Keratinocyte (primary cell): Measurements from ENCODE around the gene ALLC. TPM values are rescaled to one million over a fixed set of nuclear protein-coding genes. Genes with fewer than 3 reads are reported as not detected.

Source experiments
- DNase-seq: peaks from one replicate; pipeline ENCODE4 v3.0.0-alpha.2; 2011; ENCODE audit warnings: low read depth, missing footprints, low spot score
- FAIRE-seq: peaks from 2 replicates; lab custom pipeline; 2011; peaks lifted over from hg19 to GRCh38; lab: Jason Lieb, UNC
- H2AFZ ChIP-seq: 2 replicates; pipeline ENCODE4 v1.6.0; 2012; ENCODE audit warnings: low read length, control low read depth, inconsistent platforms; ENCODE audit not compliant: control insufficient read depth
- H3K27ac ChIP-seq: 2 replicates; pipeline ENCODE4 v1.5.1; 2011; ENCODE audit warnings: low read length; ENCODE audit not compliant: control insufficient read depth, insufficient read depth
- H3K27me3 ChIP-seq: 3 replicates; pipeline ENCODE4 v1.6.0; 2011; ENCODE audit warnings: low read length; ENCODE audit not compliant: control insufficient read depth, insufficient read depth; ENCODE audit errors: extremely low read depth
- H3K36me3 ChIP-seq, 2 experiments: 2 replicates in 1 of 2; 3 replicates in 1 of 2; pipeline ENCODE4 v1.5.1; 2011; ENCODE audit warnings: low read length in 2 of 2, mild to moderate bottlenecking in 1 of 2; ENCODE audit not compliant: control insufficient read depth in 2 of 2, insufficient read depth in 2 of 2; ENCODE audit errors: extremely low read depth in 1 of 2
- H3K4me1 ChIP-seq: 3 replicates; pipeline ENCODE4 v1.5.1; 2011; ENCODE audit warnings: low read length; ENCODE audit not compliant: control insufficient read depth, insufficient read depth; ENCODE audit errors: extremely low read depth
- H3K4me2 ChIP-seq: 3 replicates; pipeline ENCODE4 v1.6.0; 2011; ENCODE audit warnings: low read depth, low read length; ENCODE audit not compliant: control insufficient read depth, insufficient read depth; ENCODE audit errors: extremely low read depth
- H3K4me3 ChIP-seq, 3 experiments: fragments of 200-600 bp in 1 of 3; sonication (generic) in 1 of 3; 2 replicates in 2 of 3; 3 replicates in 1 of 3; pipeline ENCODE4 v1.5.1; 2011 to 2016; ENCODE audit warnings: low read length in 3 of 3, mild to moderate bottlenecking in 3 of 3, control low read depth in 2 of 3, inconsistent platforms in 1 of 3, low read depth in 1 of 3, mixed read lengths in 1 of 3, mixed run types in 1 of 3, moderate library complexity in 1 of 3; ENCODE audit not compliant: control insufficient read depth in 2 of 3, insufficient read depth in 2 of 3; ENCODE audit errors: extremely low read depth in 1 of 3
- H3K79me2 ChIP-seq: 2 replicates; pipeline ENCODE4 v1.6.0; 2012; ENCODE audit warnings: low read length; ENCODE audit not compliant: control insufficient read depth, insufficient read depth
- H3K9ac ChIP-seq: 3 replicates; pipeline ENCODE4 v1.6.0; 2011; ENCODE audit warnings: low read length; ENCODE audit not compliant: control insufficient read depth, insufficient read depth; ENCODE audit errors: extremely low read depth
- H3K9me1 ChIP-seq: 3 replicates; pipeline ENCODE4 v1.6.0; 2011; ENCODE audit warnings: low read length; ENCODE audit not compliant: control insufficient read depth, insufficient read depth; ENCODE audit errors: extremely low read depth
- H3K9me3 ChIP-seq: 2 replicates; pipeline ENCODE4 v1.5.1; 2012; ENCODE audit warnings: low read depth, low read length; ENCODE audit not compliant: control insufficient read depth
- H4K20me1 ChIP-seq: 3 replicates; pipeline ENCODE4 v1.6.0; 2011; ENCODE audit warnings: low read length; ENCODE audit not compliant: control insufficient read depth, insufficient read depth; ENCODE audit errors: extremely low read depth
- CTCF ChIP-seq, 3 experiments: IDR thresholded peaks in 1 of 3; conservative IDR thresholded peaks in 1 of 3; optimal IDR thresholded peaks in 1 of 3; 2 replicates in 2 of 3; 3 replicates in 1 of 3; pipeline versions ENCODE3 to v1.5.1; 2011; ENCODE audit warnings: low read length in 3 of 3, mild to moderate bottlenecking in 3 of 3, moderate library complexity in 2 of 3, control low read depth in 1 of 3, inconsistent platforms in 1 of 3; ENCODE audit not compliant: insufficient read depth in 2 of 3; ENCODE audit errors: extremely low read depth in 1 of 3
- EZH2 ChIP-seq: IDR thresholded peaks from one replicate; pipeline ENCODE4 v1.6.1; 2012; ENCODE audit warnings: inconsistent platforms, mild to moderate bottlenecking, low read length, moderate library complexity
- dilution Hi-C: fragments of 300-500 bp; cut with MboI; formaldehyde crosslinking; loops from one replicate; pipeline ENCODE4 v1.7.0; 2020; ENCODE audit warnings: low sequenced_read_pairs; ENCODE audit not compliant: extremely low pct_ligation_motif_present
- polyA plus RNA-seq, 5 experiments: library from polyadenylated mRNA; depleted of rRNA in 3 of 5; stranded (reverse) in 3 of 5; stranded (forward) in 1 of 5; unstranded in 1 of 5; fragments of >200 nt; gene quantifications; 1 replicate in 1 of 5; 2 replicates in 3 of 5; 3 replicates in 1 of 5; pipeline versions ENCODE4 v1.2.1 to v1.2.3, GENCODE V29; 2011 to 2012; ENCODE audit warnings: missing spikeins in 2 of 5, low read depth in 1 of 5, low replicate concordance in 1 of 5

The ALLC gene
- polyA plus RNA-seq, 1 donor (not counting 4 experiments of a cell fraction or from before 2014, with no cell fraction given): not detected

- Histone ChIP-seq H3K9ac (no peak overlapping the region), H3K4me1 (no peaks in the 10 kb centered on the region), H3K4me3 (no peak overlapping the region), H3K9me1 (no peaks in the 10 kb centered on the region), H3K79me2 (no peaks in the 10 kb centered on the region), H3K9me3 (no peaks in the 10 kb centered on the region), H3K27ac (no peak overlapping the region), H4K20me1 (no peaks in the 10 kb centered on the region), H3K27me3 (no peaks in the 10 kb centered on the region), H2AFZ (no peak overlapping the region), H3K4me2 (no peak overlapping the region), H3K36me3 (no peaks in the 10 kb centered on the region)
- TF ChIP-seq EZH2 (no peak), CTCF (optimal IDR thresholded peaks at IDR 0.05 in 1 of 3, IDR thresholded peaks at IDR 0.05 in 1 of 3, conservative IDR thresholded peaks at IDR 0.05 in 1 of 3; ENCODE audit: extremely low read depth in 1 of 3, insufficient read depth in 2 of 3, low read length in 3 of 3) (no peak)
- dilution Hi-C loops: no loop called here
- DNase-seq: no peak
- FAIRE-seq: no peak
Measured at GRCh38 chr2:3679616-3680393, 21.8 kb downstream of the ALLC start.

- FAIRE-seq (no peak), DNase-seq (no peak)
- H3K27me3 ChIP-seq: no peaks in the 10 kb centered on the region
- no peaks in the 10 kb centered on the region for H3K36me3 ChIP-seq
- no peak overlapping the region for H3K27ac ChIP-seq
- no peak overlapping the region for H3K9ac ChIP-seq
- dilution Hi-C loops: no loop called here
- H2AFZ ChIP-seq: no peak overlapping the region
- no peaks in the 10 kb centered on the region for H4K20me1 ChIP-seq
- no peaks in the 10 kb centered on the region for H3K9me1 ChIP-seq
- H3K4me1 ChIP-seq: no peaks in the 10 kb centered on the region
- H3K4me2 ChIP-seq: no peak overlapping the region
- no peaks in the 10 kb centered on the region for H3K9me3 ChIP-seq
- H3K79me2 ChIP-seq: no peaks in the 10 kb centered on the region
- H3K4me3 ChIP-seq: no peak overlapping the region
- TF ChIP-seq EZH2 (no peak), CTCF (optimal IDR thresholded peaks at IDR 0.05 in 1 of 3, IDR thresholded peaks at IDR 0.05 in 1 of 3, conservative IDR thresholded peaks at IDR 0.05 in 1 of 3; ENCODE audit: extremely low read depth in 1 of 3, insufficient read depth in 2 of 3, low read length in 3 of 3) (no peak)
Measured at GRCh38 chr2:3680548-3681345, 22.7 kb downstream of the ALLC start.
